Measurements from ENCODE around the gene EHD3.

DNA sequence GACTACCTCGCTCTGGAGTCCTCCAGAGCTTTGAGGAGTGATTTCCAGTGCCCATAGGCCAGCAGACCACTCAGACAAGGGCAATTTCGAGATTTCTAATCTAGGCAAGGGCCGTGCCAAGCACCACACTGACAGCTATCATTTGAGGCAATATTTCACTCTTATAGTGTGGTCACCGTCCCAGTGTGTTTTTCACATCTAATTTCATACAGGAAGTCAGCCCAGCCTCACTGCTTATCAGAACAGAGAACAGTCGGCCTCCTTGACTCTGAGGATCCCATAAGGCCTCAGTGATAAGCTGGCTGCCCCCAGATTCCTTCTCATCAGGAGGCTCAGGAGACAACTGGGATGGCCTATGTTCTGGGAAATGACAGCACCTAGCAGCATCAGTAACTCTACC, 17.2 kb upstream of the EHD3 start:
- no peak for TF ChIP-seq PKNOX1 (IDR thresholded peaks at IDR 0.05)
- TF ChIP-seq ARNT (IDR thresholded peaks at IDR 0.05), result no peak
- TF ChIP-seq FOXM1 (IDR thresholded peaks at IDR 0.05; ENCODE audit: borderline replicate concordance), result no peak
- TF ChIP-seq TARDBP (IDR thresholded peaks at IDR 0.05), result no peak
- no peak for TF ChIP-seq SP1 (IDR thresholded peaks at IDR 0.05)
- no peak for TF ChIP-seq CTBP1 (IDR thresholded peaks at IDR 0.05; ENCODE audit: borderline replicate concordance)
- no peak for TF ChIP-seq FOXA1 (IDR thresholded peaks at IDR 0.05)
- TF ChIP-seq SUZ12 (IDR thresholded peaks at IDR 0.05), result no peak
- no peak for TF ChIP-seq LEF1 (IDR thresholded peaks at IDR 0.05; ENCODE audit: borderline replicate concordance)
- no peak for TF ChIP-seq BHLHE40 (IDR thresholded peaks at IDR 0.05; ENCODE audit: borderline replicate concordance)
- no peak for TF ChIP-seq NFRKB (IDR thresholded peaks at IDR 0.05)
- TF ChIP-seq ELF4 (IDR thresholded peaks at IDR 0.05), result no peak

Measured in HEK293T (cell line).